ENCODE measurements around the gene DCAF8. TPM values are rescaled to one million over a fixed set of nuclear protein-coding genes. Genes with fewer than 3 reads are reported as not detected.

DCAF8 gene
- total RNA-seq, 1 donor from 2014 or later: 154 TPM

DNA sequence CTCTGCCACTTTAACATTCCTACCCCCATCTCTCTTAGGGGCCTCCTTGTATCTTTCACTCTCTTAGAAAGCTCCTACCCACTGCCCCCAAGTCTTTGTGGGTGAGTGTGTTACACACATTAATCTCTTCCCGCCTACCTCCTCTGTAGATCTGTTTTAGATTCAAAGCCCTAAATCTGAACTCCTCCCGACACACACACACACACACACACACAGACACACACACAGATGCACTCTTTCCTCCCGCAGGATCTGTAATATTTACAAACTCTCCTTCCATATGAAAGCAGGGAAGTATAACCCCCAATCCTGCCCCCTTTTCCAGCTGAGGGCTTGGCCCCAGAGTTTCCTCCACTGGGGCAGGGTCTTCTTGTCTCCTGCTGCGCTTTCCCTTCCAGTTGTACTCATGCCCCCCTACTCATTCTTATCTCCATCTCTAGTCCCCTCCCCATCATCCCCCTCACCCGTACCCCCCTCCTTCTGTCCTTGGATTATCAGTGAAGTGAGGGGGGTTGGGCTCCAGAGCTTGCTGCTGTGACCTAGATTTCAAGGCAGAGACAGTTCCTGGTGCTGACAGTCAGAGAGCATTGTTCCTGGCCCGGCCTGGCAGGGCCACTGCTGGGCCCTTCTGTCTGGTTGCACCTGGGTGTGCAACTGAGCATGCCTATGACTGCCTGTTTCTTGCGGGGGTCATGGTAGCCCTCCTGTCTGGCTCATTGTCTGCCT, 52.9 kb downstream of the DCAF8 start:
- Mint-ChIP-seq H3K27ac (peak overlapping the region; percentile 61), H3K36me3 (peaks cover 40% of the 10 kb centered on the region), H3K9me3 (no peaks in the 10 kb centered on the region), H3K27me3 (no peaks in the 10 kb centered on the region), H3K4me3 (peak overlapping the region; percentile 60), H3K4me1 (ENCODE audit: unreplicated experiment) (peaks cover 47% of the 10 kb centered on the region)
- TF ChIP-seq, protein P1, sequence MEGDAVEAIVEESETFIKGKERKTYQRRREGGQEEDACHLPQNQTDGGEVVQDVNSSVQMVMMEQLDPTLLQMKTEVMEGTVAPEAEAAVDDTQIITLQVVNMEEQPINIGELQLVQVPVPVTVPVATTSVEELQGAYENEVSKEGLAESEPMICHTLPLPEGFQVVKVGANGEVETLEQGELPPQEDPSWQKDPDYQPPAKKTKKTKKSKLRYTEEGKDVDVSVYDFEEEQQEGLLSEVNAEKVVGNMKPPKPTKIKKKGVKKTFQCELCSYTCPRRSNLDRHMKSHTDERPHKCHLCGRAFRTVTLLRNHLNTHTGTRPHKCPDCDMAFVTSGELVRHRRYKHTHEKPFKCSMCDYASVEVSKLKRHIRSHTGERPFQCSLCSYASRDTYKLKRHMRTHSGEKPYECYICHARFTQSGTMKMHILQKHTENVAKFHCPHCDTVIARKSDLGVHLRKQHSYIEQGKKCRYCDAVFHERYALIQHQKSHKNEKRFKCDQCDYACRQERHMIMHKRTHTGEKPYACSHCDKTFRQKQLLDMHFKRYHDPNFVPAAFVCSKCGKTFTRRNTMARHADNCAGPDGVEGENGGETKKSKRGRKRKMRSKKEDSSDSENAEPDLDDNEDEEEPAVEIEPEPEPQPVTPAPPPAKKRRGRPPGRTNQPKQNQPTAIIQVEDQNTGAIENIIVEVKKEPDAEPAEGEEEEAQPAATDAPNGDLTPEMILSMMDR (conservative IDR thresholded peaks at IDR 0.05): no peak
- DNase-seq (ENCODE audit: extremely low spot score, unreplicated experiment): no peak

DNA sequence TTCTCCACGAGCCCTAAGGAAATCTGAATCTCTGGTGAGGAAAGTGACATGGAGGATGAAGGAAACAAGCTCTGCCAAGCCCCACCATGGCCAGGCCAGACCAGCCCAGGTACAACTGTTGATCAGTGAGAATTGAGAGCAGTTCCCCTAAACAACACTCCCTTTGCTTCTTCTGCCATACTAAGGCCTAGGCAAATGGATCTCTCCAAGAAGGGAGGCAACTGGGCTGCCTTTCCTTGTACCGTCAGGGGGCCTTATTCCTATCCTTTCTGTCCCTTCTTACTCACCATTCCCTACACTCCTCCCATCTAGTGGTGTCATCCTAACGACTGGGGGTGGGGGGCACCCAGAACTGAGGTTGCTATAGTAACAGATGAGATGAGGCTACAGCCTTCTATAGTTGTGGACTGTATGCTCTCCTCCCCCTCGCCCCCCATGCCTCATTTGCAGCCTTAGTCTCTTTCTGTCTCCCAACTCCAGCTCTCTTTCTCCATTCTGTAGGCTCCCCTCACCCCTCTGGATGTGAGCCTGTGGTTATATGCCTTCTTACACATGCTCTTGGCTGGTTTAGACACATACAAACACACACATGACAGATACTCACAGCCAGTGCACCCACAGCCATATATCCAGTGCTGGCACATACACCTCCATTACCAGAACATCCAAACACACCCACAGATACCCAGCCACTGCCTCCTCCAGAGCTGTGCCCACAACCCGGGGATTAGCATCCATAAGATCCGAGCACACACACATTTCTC, 53.6 kb downstream of the DCAF8 start:
- Mint-ChIP-seq H3K27me3 (no peaks in the 10 kb centered on the region), H3K4me3 (peak overlapping the region; percentile 60), H3K9me3 (no peaks in the 10 kb centered on the region), H3K4me1 (ENCODE audit: unreplicated experiment) (peaks cover 50% of the 10 kb centered on the region), H3K36me3 (peaks cover 35% of the 10 kb centered on the region), H3K27ac (peak overlapping the region; percentile 61)
- DNase-seq (ENCODE audit: extremely low spot score, unreplicated experiment): no peak
- TF ChIP-seq, protein P1 (conservative IDR thresholded peaks at IDR 0.05): no peak

DNA sequence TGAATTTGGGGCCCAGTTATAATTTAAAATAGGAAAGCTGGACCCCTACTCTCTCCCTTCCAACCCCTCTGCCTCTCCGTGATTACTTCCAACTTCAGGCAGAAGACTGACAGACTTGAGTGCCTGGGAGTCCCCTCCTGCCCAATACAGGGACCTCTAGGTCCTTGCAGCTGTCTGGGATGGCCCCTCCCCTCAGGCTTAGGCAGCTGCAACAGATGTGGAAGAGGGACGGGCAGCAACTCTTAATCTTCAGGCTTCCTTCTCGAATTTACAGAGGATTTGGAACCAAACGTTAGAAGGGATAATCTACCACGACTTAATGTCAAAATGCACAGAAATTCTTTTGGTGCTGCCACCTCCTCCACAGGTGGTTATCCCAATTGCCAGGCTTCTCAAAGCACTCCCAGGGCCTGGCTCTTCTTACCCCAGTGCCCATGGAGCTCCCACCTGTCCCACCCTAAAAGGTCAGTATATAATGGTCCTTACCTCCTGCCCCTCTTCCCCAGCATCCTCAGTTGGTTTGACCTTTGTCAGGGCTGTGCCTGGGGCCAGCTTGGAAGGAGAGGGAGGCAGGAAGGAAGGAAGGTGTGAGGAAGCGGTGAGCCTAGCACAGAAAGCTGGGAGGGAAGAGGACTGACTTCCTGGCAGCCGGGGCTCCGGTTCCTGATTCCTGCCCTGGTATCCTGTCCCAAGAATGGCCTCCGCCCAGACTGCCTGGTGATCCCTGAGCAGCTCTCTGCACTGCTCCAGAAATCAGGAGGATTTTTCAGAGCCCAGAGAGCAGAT, 54.4 kb downstream of the DCAF8 start:
- TF ChIP-seq, protein P1 (conservative IDR thresholded peaks at IDR 0.05): no peak
- Mint-ChIP-seq H3K4me1 (ENCODE audit: unreplicated experiment) (peaks cover 50% of the 10 kb centered on the region), H3K9me3 (no peaks in the 10 kb centered on the region), H3K4me3 (peak overlapping the region; percentile 90), H3K36me3 (peaks cover 31% of the 10 kb centered on the region), H3K27me3 (no peaks in the 10 kb centered on the region), H3K27ac (peak overlapping the region; percentile 61)
- no peak for DNase-seq (ENCODE audit: extremely low spot score, unreplicated experiment)

DNA sequence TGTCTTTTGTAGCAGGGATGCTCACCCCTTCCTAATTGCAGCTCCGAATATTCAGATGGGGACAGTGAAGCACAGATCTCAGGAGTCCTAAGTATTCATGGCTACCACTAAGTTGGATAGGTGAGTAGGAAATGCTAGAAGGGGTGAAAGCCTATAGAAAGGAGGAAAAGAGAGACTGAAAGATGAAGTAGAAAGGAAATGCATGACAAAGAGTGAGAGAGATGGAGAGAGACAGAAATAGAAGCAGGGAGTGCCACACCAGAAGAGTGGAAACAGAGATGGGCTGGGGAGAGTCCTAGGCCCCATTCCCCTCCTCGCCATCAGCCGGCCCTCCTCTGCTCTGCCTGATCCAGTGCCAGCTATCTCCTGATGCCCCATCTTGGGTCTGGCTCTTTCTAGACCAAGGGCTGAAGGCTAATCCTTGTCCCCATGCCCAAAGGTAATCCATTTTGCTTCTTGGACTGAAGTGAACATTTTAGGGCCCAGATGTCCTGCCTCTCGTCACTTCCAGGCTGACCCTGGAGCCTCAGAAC, 55.2 kb downstream of the DCAF8 start:
- Mint-ChIP-seq H3K27me3 (no peaks in the 10 kb centered on the region), H3K9me3 (no peaks in the 10 kb centered on the region), H3K4me3 (peak overlapping the region; percentile 90), H3K27ac (peak overlapping the region; percentile 88), H3K4me1 (ENCODE audit: unreplicated experiment) (peaks cover 50% of the 10 kb centered on the region), H3K36me3 (peaks cover 24% of the 10 kb centered on the region)
- TF ChIP-seq, protein P1 (conservative IDR thresholded peaks at IDR 0.05): no peak
- no peak for DNase-seq (ENCODE audit: extremely low spot score, unreplicated experiment)

DNA sequence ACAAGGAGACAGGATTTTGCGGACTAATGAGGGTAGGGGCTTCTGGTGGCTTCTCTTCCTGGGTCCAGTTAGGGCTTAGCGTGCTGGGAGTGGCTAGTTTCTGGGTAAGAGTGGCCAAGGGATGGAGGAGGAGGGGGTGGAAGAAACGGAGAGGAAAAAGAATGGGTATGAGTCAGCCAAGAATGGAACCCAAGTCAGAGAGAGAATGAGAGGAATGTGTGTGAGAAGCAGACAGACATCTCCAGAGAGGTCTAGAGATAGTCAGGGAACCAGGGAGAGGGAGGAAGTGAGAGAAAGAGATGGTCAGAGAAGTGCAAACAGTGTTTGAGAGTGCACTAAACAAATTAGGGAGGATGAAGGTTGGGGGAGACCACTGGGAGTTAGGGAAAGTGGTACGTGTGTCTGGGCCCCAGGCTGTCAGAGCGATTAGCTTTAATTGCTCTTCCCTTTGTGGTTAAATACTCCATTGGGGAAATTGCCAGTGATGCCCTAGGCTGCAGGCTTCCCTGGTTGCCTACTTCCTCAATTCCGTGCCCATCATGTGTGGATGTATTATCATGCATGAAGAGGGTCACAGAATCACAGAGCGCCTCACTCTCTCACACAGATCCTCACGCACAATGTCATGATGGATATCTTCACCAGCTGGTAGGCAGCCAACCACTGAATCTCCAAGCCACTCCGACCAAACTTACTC, 55.8 kb downstream of the DCAF8 start:
- TF ChIP-seq, protein P1 (conservative IDR thresholded peaks at IDR 0.05): no peak
- Mint-ChIP-seq H3K4me3 (peak overlapping the region; percentile 90), H3K36me3 (peaks cover 20% of the 10 kb centered on the region), H3K4me1 (ENCODE audit: unreplicated experiment) (peaks cover 50% of the 10 kb centered on the region), H3K27me3 (no peaks in the 10 kb centered on the region), H3K9me3 (no peaks in the 10 kb centered on the region), H3K27ac (peak overlapping the region; percentile 88)
- no peak for DNase-seq (ENCODE audit: extremely low spot score, unreplicated experiment)
